GM12878 (cell line): Measurements from ENCODE around the gene PDIK1L. TPM values are rescaled to one million over a fixed set of nuclear protein-coding genes. Genes with fewer than 3 reads are reported as not detected.

ENCODE experiments used
- BRCA1 ChIP-seq: IDR thresholded peaks from 2 replicates; pipeline ENCODE4 v1.6.1; 2011; ENCODE audit warnings: low read depth, low read length, improper control_type of control experiment
- CHD1 ChIP-seq: IDR thresholded peaks from 2 replicates; pipeline ENCODE4 v1.6.1; 2012; ENCODE audit warnings: low read depth, low read length, improper control_type of control experiment
- EGR1 ChIP-seq, 2 experiments: IDR thresholded peaks; 1 replicate in 1 of 2; 2 replicates in 1 of 2; pipeline ENCODE4 v1.6.1; 2011 to 2012; ENCODE audit warnings: low read depth in 2 of 2, low read length in 2 of 2, borderline replicate concordance in 1 of 2, mild to moderate bottlenecking in 1 of 2, moderate library complexity in 1 of 2
- ESRRA ChIP-seq: IDR thresholded peaks from 2 replicates; pipeline ENCODE4 v1.6.1; 2012; ENCODE audit warnings: mild to moderate bottlenecking, low read length, improper control_type of control experiment
- JUNB ChIP-seq: IDR thresholded peaks from 2 replicates; pipeline ENCODE4 v1.6.1; 2016; ENCODE audit warnings: antibody characterized with exemption, mild to moderate bottlenecking
- KLF5 ChIP-seq: fragments of 450-650 bp; IDR thresholded peaks from 2 replicates; pipeline ENCODE4 v1.6.1; 2014; ENCODE audit warnings: mild to moderate bottlenecking; ENCODE audit not compliant: partially characterized antibody
- MTA2 ChIP-seq: fragments of 450-650 bp; IDR thresholded peaks from 2 replicates; pipeline ENCODE4 v1.6.1; 2016; ENCODE audit warnings: low read depth, mild to moderate bottlenecking, moderate library complexity
- NFIC ChIP-seq: IDR thresholded peaks from 2 replicates; pipeline ENCODE4 v1.6.1; 2012; ENCODE audit warnings: low read depth, mild to moderate bottlenecking, inconsistent platforms, low read length, moderate library complexity
- NFYA ChIP-seq: IDR thresholded peaks from 2 replicates; pipeline ENCODE4 v1.6.1; 2011; ENCODE audit warnings: low read depth, mild to moderate bottlenecking, low read length, improper control_type of control experiment, borderline replicate concordance
- RAD21 ChIP-seq: IDR thresholded peaks from 2 replicates; pipeline ENCODE4 v1.6.1; 2011; ENCODE audit warnings: mild to moderate bottlenecking, low read depth, low read length, moderate library complexity; ENCODE audit not compliant: insufficient read depth
- RB1 ChIP-seq: fragments of 450-650 bp; formaldehyde crosslinking; IDR thresholded peaks from 2 replicates; pipeline ENCODE4 v1.6.1; 2017; ENCODE audit warnings: mild to moderate bottlenecking, borderline replicate concordance
- ZNF217 ChIP-seq: fragments of 450-650 bp; IDR thresholded peaks from 2 replicates; pipeline ENCODE4 v1.6.1; 2017; ENCODE audit warnings: antibody characterized with exemption, mild to moderate bottlenecking
- ZZZ3 ChIP-seq: IDR thresholded peaks from 2 replicates; pipeline ENCODE4 v1.6.1; 2011; ENCODE audit warnings: low read depth; ENCODE audit not compliant: control insufficient read depth, insufficient read length
- polyA plus RNA-seq, 11 experiments: library from polyadenylated mRNA; depleted of rRNA in 4 of 11; unstranded in 6 of 11; stranded (reverse) in 5 of 11; fragments of >200 nt; fragmentation: Nextera tagmentation in 4 of 11; fragmentation: Illumina TruSeq in 1 of 11; extraction: Ambion mirVana in 4 of 11; extraction: Trizol in 1 of 11; gene quantifications; 1 replicate in 1 of 11; 2 replicates in 10 of 11; pipeline versions ENCODE4 v1.2.1 to v1.2.3, GENCODE V29; 2011 to 2016; ENCODE audit warnings: inconsistent platforms in 2 of 11, missing spikeins in 2 of 11, low read depth in 1 of 11
- total RNA-seq, 4 experiments: library from RNA; depleted of rRNA in 3 of 4; stranded (reverse); fragments of >200 nt in 3 of 4; fragmentation: Illumina TruSeq in 1 of 4; extraction: Trizol in 1 of 4; gene quantifications; 2 replicates each; pipeline versions ENCODE4 v1.2.1 to v1.2.3, GENCODE V29; 2013 to 2021
- TF ChIP-seq, protein P1 (sequence below): IDR thresholded peaks from 2 replicates; pipeline ENCODE4 v1.6.1; 2012; ENCODE audit warnings: low read depth, low read length, improper control_type of control experiment
- TF ChIP-seq, protein P2 (sequence below), 3 experiments: IDR thresholded peaks in 2 of 3; conservative IDR thresholded peaks in 1 of 3; 2 replicates each; pipeline ENCODE4 v1.5.1; 2011; ENCODE audit warnings: low read depth in 3 of 3, low read length in 3 of 3, mild to moderate bottlenecking in 3 of 3, control low read depth in 2 of 3, moderate library complexity in 2 of 3, inconsistent platforms in 1 of 3, mixed read lengths in 1 of 3; ENCODE audit not compliant: control insufficient read depth in 2 of 3, insufficient read depth in 1 of 3; ENCODE audit errors: extremely low read depth in 1 of 3
- TF ChIP-seq, protein P3 (sequence below): fragments of 450-650 bp; IDR thresholded peaks from 2 replicates; pipeline ENCODE4 v1.6.1; 2017; ENCODE audit warnings: antibody characterized with exemption, mild to moderate bottlenecking, moderate library complexity
- TF ChIP-seq, protein P4 (sequence below): fragments of 450-650 bp; IDR thresholded peaks from 2 replicates; pipeline ENCODE4 v1.6.1; 2018; ENCODE audit warnings: mild to moderate bottlenecking, low read depth, moderate library complexity; ENCODE audit not compliant: partially characterized antibody

Gene PDIK1L
- total and polyA plus RNA-seq, 10 of the 15 experiments (the other 5 are each of a cell fraction or from before 2014, with no cell fraction given): 4.0 to 15.9 (median 10.5) TPM

DNA sequence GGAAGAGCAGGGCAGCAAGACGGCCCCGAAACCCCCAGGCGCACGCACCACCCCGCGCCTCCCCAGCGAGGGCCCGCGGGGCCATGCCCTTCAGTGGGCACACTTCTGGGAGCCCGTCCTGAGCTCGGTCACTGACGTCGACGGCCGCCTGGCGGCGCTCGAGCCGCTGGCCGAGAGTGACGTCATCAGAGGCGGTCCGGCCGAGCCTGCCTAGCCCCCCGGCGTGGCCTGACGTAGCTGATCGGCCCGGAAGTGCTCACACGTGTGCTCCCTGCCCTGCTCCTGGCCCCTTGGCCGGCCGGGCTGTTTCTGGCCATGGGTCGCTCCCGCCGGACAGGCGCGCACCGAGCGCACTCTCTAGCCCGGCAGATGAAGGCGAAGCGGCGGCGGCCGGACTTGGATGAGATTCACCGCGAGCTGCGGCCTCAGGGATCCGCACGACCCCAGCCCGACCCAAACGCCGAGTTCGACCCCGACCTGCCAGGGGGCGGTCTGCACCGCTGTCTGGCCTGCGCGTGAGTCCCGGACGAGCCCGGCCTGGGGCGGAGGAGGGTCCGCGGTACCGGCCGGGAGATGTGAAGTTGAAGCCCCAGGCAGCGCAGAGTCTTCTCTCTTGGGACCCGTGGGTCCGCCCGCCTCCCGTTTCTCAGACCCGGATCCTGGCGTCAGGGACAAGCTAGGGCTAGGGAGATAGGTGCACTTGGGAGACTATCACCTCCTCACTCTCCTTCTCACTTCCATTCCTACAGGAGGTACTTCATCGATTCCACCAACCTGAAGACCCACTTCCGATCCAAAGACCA is 58.2 kb downstream of the PDIK1L start, which contains the start of gene ZNF593 (continued):
- TF ChIP-seq, protein P1, sequence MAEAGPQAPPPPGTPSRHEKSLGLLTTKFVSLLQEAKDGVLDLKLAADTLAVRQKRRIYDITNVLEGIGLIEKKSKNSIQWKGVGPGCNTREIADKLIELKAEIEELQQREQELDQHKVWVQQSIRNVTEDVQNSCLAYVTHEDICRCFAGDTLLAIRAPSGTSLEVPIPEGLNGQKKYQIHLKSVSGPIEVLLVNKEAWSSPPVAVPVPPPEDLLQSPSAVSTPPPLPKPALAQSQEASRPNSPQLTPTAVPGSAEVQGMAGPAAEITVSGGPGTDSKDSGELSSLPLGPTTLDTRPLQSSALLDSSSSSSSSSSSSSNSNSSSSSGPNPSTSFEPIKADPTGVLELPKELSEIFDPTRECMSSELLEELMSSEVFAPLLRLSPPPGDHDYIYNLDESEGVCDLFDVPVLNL: no peak
- TF ChIP-seq RB1: 0 out of 2 replicates have a peak, but pooled peaks have one; percentile 57
- peak; percentile 36; the same call in 1 of the 2 replicates for TF ChIP-seq RAD21
- no peak for TF ChIP-seq ZNF217
- no peak for TF ChIP-seq MTA2
- TF ChIP-seq, protein P2, sequence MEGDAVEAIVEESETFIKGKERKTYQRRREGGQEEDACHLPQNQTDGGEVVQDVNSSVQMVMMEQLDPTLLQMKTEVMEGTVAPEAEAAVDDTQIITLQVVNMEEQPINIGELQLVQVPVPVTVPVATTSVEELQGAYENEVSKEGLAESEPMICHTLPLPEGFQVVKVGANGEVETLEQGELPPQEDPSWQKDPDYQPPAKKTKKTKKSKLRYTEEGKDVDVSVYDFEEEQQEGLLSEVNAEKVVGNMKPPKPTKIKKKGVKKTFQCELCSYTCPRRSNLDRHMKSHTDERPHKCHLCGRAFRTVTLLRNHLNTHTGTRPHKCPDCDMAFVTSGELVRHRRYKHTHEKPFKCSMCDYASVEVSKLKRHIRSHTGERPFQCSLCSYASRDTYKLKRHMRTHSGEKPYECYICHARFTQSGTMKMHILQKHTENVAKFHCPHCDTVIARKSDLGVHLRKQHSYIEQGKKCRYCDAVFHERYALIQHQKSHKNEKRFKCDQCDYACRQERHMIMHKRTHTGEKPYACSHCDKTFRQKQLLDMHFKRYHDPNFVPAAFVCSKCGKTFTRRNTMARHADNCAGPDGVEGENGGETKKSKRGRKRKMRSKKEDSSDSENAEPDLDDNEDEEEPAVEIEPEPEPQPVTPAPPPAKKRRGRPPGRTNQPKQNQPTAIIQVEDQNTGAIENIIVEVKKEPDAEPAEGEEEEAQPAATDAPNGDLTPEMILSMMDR (IDR thresholded peaks at IDR 0.05 in 2 of 3, conservative IDR thresholded peaks at IDR 0.05 in 1 of 3; ENCODE audit: control insufficient read depth in 2 of 3, extremely low read depth in 1 of 3, insufficient read depth in 1 of 3, low read depth in 3 of 3, low read length in 3 of 3): peak; percentile 93 to 98 (median 95)
- TF ChIP-seq, protein P3, sequence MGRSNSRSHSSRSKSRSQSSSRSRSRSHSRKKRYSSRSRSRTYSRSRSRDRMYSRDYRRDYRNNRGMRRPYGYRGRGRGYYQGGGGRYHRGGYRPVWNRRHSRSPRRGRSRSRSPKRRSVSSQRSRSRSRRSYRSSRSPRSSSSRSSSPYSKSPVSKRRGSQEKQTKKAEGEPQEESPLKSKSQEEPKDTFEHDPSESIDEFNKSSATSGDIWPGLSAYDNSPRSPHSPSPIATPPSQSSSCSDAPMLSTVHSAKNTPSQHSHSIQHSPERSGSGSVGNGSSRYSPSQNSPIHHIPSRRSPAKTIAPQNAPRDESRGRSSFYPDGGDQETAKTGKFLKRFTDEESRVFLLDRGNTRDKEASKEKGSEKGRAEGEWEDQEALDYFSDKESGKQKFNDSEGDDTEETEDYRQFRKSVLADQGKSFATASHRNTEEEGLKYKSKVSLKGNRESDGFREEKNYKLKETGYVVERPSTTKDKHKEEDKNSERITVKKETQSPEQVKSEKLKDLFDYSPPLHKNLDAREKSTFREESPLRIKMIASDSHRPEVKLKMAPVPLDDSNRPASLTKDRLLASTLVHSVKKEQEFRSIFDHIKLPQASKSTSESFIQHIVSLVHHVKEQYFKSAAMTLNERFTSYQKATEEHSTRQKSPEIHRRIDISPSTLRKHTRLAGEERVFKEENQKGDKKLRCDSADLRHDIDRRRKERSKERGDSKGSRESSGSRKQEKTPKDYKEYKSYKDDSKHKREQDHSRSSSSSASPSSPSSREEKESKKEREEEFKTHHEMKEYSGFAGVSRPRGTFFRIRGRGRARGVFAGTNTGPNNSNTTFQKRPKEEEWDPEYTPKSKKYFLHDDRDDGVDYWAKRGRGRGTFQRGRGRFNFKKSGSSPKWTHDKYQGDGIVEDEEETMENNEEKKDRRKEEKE: no peak
- no peak for TF ChIP-seq NFYA
- TF ChIP-seq, protein P4, sequence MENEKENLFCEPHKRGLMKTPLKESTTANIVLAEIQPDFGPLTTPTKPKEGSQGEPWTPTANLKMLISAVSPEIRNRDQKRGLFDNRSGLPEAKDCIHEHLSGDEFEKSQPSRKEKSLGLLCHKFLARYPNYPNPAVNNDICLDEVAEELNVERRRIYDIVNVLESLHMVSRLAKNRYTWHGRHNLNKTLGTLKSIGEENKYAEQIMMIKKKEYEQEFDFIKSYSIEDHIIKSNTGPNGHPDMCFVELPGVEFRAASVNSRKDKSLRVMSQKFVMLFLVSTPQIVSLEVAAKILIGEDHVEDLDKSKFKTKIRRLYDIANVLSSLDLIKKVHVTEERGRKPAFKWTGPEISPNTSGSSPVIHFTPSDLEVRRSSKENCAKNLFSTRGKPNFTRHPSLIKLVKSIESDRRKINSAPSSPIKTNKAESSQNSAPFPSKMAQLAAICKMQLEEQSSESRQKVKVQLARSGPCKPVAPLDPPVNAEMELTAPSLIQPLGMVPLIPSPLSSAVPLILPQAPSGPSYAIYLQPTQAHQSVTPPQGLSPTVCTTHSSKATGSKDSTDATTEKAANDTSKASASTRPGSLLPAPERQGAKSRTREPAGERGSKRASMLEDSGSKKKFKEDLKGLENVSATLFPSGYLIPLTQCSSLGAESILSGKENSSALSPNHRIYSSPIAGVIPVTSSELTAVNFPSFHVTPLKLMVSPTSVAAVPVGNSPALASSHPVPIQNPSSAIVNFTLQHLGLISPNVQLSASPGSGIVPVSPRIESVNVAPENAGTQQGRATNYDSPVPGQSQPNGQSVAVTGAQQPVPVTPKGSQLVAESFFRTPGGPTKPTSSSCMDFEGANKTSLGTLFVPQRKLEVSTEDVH: no peak
- no peak for TF ChIP-seq CHD1
- peak; percentile 66; the same call in 1 of the 2 replicates for TF ChIP-seq BRCA1
- TF ChIP-seq EGR1 (IDR thresholded peaks at IDR 0.05; ENCODE audit: borderline replicate concordance in 1 of 2, low read depth in 2 of 2, low read length in 2 of 2): no peak
- peak; percentile 82; the same call in 1 of the 2 replicates for TF ChIP-seq ESRRA
- TF ChIP-seq NFIC: no peak
- TF ChIP-seq ZZZ3: no peak
- TF ChIP-seq JUNB: no peak
- TF ChIP-seq KLF5: no peak
